GM23338 (cell line): ENCODE data around the gene SLC18A2. TPM values are rescaled to one million over a fixed set of nuclear protein-coding genes. Genes with fewer than 3 reads are reported as not detected.

Source experiments
- CREB1 ChIP-seq: fragments of 250-450 bp; sonication (Bioruptor Pico); IDR thresholded peaks from 2 replicates; pipeline ENCODE4 v1.5.0; 2020; ENCODE audit warnings: low read depth, mild to moderate bottlenecking, moderate library complexity
- EZH2 ChIP-seq: fragments of 200-600 bp; sonication (generic); IDR thresholded peaks from one replicate; pipeline ENCODE4 v1.8.0; 2017; ENCODE audit warnings: antibody characterized with exemption, mild to moderate bottlenecking, low read depth; ENCODE audit not compliant: unreplicated experiment
- EZH2phosphoT487 ChIP-seq: fragments of 200-600 bp; sonication (generic); IDR thresholded peaks from one replicate; pipeline ENCODE4 v1.8.1; 2018; ENCODE audit warnings: antibody characterized with exemption; ENCODE audit not compliant: unreplicated experiment
- JUNB ChIP-seq: IDR thresholded peaks from one replicate; pipeline ENCODE4 v1.6.1; 2016; ENCODE audit warnings: antibody characterized with exemption; ENCODE audit not compliant: unreplicated experiment
- polyA plus RNA-seq: library from polyadenylated mRNA; unstranded; fragments of >200 nt; fragmentation: Nextera tagmentation; extraction: Ambion mirVana; gene quantifications from 2 replicates; pipeline ENCODE4 v1.2.1, GENCODE V29; 2016
- total RNA-seq: library from RNA; depleted of rRNA; stranded (reverse); fragments of >200 nt; shearing (Covaris generic); gene quantifications from 2 replicates; pipeline ENCODE4 v1.2.3, GENCODE V29; 2014
- TF ChIP-seq, protein P1 (sequence below): fragments of 250-450 bp; sonication (Bioruptor Pico); IDR thresholded peaks from 2 replicates; pipeline ENCODE4 v1.5.0; 2020; ENCODE audit warnings: mild to moderate bottlenecking, moderate library complexity
- TF ChIP-seq, protein P2 (sequence below): IDR thresholded peaks from 2 replicates; pipeline ENCODE4 v1.6.1; 2016; ENCODE audit warnings: antibody characterized with exemption
- TF ChIP-seq, protein P3 (sequence below): IDR thresholded peaks from one replicate; pipeline ENCODE4 v1.6.1; 2018; ENCODE audit warnings: antibody characterized with exemption; ENCODE audit not compliant: unreplicated experiment
- TF ChIP-seq, protein P4 (sequence below), 2 experiments: fragments of 200-600 bp in 1 of 2; sonication (generic) in 1 of 2; conservative IDR thresholded peaks; 2 replicates each; pipeline versions ENCODE4 v1.5.1 to v1.6.1; 2016 to 2017; ENCODE audit warnings: antibody characterized with exemption in 2 of 2, low read depth in 2 of 2, mild to moderate bottlenecking in 2 of 2, moderate library complexity in 1 of 2

SLC18A2 gene
- total and polyA plus RNA-seq, 2 experiments from 2014 or later: 4.3 to 8.7 TPM

DNA sequence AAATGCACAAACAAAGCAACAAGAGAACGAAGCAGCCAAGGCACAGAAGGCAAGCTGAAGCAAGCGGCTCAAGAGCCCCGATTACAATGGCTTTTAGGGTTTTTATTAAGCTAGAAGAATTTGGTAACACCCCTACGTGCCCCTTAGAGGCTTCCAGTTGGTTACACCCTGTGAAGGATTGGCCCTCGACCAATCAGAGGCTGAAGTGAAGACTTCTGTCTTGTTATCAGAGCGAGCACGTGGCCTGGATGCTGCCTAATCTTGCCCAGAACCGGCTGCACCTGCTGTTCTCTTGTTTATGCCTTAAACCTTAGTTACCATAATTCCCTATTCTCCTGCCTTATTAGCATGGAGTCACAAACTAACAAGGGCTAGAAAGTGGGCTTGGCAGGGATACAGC is 22.3 kb upstream of the SLC18A2 start (continued):
- TF ChIP-seq, protein P1, sequence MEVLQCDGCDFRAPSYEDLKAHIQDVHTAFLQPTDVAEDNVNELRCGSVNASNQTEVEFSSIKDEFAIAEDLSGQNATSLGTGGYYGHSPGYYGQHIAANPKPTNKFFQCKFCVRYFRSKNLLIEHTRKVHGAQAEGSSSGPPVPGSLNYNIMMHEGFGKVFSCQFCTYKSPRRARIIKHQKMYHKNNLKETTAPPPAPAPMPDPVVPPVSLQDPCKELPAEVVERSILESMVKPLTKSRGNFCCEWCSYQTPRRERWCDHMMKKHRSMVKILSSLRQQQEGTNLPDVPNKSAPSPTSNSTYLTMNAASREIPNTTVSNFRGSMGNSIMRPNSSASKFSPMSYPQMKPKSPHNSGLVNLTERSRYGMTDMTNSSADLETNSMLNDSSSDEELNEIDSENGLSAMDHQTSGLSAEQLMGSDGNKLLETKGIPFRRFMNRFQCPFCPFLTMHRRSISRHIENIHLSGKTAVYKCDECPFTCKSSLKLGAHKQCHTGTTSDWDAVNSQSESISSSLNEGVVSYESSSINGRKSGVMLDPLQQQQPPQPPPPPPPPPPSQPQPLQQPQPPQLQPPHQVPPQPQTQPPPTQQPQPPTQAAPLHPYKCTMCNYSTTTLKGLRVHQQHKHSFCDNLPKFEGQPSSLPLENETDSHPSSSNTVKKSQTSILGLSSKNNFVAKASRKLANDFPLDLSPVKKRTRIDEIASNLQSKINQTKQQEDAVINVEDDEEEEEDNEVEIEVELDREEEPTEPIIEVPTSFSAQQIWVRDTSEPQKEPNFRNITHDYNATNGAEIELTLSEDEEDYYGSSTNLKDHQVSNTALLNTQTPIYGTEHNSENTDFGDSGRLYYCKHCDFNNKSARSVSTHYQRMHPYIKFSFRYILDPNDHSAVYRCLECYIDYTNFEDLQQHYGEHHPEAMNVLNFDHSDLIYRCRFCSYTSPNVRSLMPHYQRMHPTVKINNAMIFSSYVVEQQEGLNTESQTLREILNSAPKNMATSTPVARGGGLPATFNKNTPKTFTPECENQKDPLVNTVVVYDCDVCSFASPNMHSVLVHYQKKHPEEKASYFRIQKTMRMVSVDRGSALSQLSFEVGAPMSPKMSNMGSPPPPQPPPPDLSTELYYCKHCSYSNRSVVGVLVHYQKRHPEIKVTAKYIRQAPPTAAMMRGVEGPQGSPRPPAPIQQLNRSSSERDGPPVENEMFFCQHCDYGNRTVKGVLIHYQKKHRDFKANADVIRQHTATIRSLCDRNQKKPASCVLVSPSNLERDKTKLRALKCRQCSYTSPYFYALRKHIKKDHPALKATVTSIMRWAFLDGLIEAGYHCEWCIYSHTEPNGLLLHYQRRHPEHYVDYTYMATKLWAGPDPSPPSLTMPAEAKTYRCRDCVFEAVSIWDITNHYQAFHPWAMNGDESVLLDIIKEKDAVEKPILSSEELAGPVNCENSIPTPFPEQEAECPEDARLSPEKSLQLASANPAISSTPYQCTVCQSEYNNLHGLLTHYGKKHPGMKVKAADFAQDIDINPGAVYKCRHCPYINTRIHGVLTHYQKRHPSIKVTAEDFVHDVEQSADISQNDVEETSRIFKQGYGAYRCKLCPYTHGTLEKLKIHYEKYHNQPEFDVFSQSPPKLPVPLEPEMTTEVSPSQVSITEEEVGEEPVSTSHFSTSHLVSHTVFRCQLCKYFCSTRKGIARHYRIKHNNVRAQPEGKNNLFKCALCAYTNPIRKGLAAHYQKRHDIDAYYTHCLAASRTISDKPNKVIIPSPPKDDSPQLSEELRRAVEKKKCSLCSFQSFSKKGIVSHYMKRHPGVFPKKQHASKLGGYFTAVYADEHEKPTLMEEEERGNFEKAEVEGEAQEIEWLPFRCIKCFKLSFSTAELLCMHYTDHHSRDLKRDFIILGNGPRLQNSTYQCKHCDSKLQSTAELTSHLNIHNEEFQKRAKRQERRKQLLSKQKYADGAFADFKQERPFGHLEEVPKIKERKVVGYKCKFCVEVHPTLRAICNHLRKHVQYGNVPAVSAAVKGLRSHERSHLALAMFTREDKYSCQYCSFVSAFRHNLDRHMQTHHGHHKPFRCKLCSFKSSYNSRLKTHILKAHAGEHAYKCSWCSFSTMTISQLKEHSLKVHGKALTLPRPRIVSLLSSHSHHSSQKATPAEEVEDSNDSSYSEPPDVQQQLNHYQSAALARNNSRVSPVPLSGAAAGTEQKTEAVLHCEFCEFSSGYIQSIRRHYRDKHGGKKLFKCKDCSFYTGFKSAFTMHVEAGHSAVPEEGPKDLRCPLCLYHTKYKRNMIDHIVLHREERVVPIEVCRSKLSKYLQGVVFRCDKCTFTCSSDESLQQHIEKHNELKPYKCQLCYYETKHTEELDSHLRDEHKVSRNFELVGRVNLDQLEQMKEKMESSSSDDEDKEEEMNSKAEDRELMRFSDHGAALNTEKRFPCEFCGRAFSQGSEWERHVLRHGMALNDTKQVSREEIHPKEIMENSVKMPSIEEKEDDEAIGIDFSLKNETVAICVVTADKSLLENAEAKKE (CRISPR knock-in tag): no peak
- no peak for TF ChIP-seq EZH2
- TF ChIP-seq CREB1 (CRISPR knock-in tag): no peak
- no peak for TF ChIP-seq JUNB
- TF ChIP-seq, protein P2, sequence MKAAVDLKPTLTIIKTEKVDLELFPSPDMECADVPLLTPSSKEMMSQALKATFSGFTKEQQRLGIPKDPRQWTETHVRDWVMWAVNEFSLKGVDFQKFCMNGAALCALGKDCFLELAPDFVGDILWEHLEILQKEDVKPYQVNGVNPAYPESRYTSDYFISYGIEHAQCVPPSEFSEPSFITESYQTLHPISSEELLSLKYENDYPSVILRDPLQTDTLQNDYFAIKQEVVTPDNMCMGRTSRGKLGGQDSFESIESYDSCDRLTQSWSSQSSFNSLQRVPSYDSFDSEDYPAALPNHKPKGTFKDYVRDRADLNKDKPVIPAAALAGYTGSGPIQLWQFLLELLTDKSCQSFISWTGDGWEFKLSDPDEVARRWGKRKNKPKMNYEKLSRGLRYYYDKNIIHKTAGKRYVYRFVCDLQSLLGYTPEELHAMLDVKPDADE: no peak
- TF ChIP-seq EZH2phosphoT487: no peak
- TF ChIP-seq, protein P3, sequence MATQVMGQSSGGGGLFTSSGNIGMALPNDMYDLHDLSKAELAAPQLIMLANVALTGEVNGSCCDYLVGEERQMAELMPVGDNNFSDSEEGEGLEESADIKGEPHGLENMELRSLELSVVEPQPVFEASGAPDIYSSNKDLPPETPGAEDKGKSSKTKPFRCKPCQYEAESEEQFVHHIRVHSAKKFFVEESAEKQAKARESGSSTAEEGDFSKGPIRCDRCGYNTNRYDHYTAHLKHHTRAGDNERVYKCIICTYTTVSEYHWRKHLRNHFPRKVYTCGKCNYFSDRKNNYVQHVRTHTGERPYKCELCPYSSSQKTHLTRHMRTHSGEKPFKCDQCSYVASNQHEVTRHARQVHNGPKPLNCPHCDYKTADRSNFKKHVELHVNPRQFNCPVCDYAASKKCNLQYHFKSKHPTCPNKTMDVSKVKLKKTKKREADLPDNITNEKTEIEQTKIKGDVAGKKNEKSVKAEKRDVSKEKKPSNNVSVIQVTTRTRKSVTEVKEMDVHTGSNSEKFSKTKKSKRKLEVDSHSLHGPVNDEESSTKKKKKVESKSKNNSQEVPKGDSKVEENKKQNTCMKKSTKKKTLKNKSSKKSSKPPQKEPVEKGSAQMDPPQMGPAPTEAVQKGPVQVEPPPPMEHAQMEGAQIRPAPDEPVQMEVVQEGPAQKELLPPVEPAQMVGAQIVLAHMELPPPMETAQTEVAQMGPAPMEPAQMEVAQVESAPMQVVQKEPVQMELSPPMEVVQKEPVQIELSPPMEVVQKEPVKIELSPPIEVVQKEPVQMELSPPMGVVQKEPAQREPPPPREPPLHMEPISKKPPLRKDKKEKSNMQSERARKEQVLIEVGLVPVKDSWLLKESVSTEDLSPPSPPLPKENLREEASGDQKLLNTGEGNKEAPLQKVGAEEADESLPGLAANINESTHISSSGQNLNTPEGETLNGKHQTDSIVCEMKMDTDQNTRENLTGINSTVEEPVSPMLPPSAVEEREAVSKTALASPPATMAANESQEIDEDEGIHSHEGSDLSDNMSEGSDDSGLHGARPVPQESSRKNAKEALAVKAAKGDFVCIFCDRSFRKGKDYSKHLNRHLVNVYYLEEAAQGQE: no peak
- TF ChIP-seq, protein P4, sequence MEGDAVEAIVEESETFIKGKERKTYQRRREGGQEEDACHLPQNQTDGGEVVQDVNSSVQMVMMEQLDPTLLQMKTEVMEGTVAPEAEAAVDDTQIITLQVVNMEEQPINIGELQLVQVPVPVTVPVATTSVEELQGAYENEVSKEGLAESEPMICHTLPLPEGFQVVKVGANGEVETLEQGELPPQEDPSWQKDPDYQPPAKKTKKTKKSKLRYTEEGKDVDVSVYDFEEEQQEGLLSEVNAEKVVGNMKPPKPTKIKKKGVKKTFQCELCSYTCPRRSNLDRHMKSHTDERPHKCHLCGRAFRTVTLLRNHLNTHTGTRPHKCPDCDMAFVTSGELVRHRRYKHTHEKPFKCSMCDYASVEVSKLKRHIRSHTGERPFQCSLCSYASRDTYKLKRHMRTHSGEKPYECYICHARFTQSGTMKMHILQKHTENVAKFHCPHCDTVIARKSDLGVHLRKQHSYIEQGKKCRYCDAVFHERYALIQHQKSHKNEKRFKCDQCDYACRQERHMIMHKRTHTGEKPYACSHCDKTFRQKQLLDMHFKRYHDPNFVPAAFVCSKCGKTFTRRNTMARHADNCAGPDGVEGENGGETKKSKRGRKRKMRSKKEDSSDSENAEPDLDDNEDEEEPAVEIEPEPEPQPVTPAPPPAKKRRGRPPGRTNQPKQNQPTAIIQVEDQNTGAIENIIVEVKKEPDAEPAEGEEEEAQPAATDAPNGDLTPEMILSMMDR (conservative IDR thresholded peaks at IDR 0.05; ENCODE audit: low read depth in 2 of 2): no peak
